Adrenal gland (tissue), 5 donors: Measurements from ENCODE around the gene HPCAL4.

Source experiments
- CTCF ChIP-seq, 6 experiments: fragments of 450-650 bp in 4 of 6; fragments of 200-600 bp in 2 of 6; sonication (generic) in 1 of 6; IDR thresholded peaks; 1 replicate in 5 of 6; 2 replicates in 1 of 6; pipeline versions ENCODE4 v1.5.1 to v1.8.0; 2016 to 2021; ENCODE audit warnings: antibody characterized with exemption in 6 of 6, mild to moderate bottlenecking in 2 of 6, moderate library complexity in 1 of 6
- POLR2A ChIP-seq, 2 donors: fragments of 450-650 bp; IDR thresholded peaks; one replicate each; pipeline ENCODE4 v1.6.1; 2017; ENCODE audit warnings: antibody characterized with exemption in 2 of 2, mild to moderate bottlenecking in 2 of 2, moderate library complexity in 1 of 2
- donor health status: DM: no; HTN: no; CAD: no.

GRCh38 chr1:39647247-39647646, 44.0 kb downstream of the HPCAL4 start:
- no peak for TF ChIP-seq POLR2A (IDR thresholded peaks at IDR 0.05)
- TF ChIP-seq CTCF (IDR thresholded peaks at IDR 0.05) = no peak
